Suprapubic skin (tissue), 3 donors: Measurements from ENCODE around the gene CPNE4.

ENCODE experiments used
- EP300 ChIP-seq: sonication (generic); formaldehyde crosslinking; IDR thresholded peaks from one replicate; pipeline ENCODE4 v1.6.1; 2017; ENCODE audit warnings: antibody characterized with exemption
- POLR2A ChIP-seq, 2 donors: fragments of 450-650 bp; IDR thresholded peaks; one replicate each; pipeline ENCODE4 v1.6.1; 2017; ENCODE audit warnings: antibody characterized with exemption in 2 of 2, mild to moderate bottlenecking in 2 of 2, moderate library complexity in 2 of 2
- TF ChIP-seq, protein P1 (sequence below), 2 donors: fragments of 200-600 bp in 1 of 2; fragments of 450-650 bp in 1 of 2; sonication (generic) in 1 of 2; IDR thresholded peaks; one replicate each; pipeline ENCODE4 v1.5.1; 2016 to 2019; ENCODE audit warnings: antibody characterized with exemption in 2 of 2, mild to moderate bottlenecking in 1 of 2, moderate library complexity in 1 of 2

DNA sequence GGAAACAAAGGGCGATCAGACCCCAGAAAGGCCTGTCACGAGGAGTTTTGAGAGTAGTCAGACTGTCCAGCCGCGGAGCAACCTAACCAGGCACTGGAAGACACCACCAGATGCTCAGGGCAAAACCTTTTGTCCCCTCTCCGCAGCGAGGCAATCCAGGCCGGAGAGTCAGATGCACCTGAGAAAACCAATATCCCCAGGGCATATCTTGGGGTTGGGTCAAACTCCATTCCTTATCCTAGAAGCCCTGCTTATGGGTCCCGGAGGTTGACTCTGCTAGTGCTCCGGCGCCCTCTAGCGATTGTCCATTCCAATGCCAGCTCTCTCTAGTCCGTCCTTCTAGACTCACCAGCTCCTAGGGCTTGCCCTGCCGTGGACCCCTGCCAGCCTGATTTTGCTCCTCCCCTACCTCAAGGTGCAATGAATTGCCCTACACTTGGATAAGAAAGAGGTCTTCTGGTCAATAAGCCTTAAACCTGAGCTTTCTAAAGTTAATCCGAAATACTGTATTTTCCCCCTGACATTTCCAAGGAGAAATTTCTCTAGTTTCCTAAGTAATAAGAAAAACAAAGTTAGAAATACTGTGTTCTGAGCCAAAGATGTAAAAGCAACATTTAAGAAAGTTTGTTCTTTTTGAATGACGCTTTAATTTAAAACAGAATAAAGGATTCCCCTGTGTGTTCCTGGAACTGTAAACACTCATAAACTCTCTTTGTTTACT, 5.5 kb downstream of the CPNE4 start:
- no peak for TF ChIP-seq POLR2A (IDR thresholded peaks at IDR 0.05)
- TF ChIP-seq, protein P1, sequence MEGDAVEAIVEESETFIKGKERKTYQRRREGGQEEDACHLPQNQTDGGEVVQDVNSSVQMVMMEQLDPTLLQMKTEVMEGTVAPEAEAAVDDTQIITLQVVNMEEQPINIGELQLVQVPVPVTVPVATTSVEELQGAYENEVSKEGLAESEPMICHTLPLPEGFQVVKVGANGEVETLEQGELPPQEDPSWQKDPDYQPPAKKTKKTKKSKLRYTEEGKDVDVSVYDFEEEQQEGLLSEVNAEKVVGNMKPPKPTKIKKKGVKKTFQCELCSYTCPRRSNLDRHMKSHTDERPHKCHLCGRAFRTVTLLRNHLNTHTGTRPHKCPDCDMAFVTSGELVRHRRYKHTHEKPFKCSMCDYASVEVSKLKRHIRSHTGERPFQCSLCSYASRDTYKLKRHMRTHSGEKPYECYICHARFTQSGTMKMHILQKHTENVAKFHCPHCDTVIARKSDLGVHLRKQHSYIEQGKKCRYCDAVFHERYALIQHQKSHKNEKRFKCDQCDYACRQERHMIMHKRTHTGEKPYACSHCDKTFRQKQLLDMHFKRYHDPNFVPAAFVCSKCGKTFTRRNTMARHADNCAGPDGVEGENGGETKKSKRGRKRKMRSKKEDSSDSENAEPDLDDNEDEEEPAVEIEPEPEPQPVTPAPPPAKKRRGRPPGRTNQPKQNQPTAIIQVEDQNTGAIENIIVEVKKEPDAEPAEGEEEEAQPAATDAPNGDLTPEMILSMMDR (IDR thresholded peaks at IDR 0.05): peak in 1 of 2 donors; percentile 83
- no peak for TF ChIP-seq EP300
